Measurements from ENCODE around the gene PLXND1.

DNA sequence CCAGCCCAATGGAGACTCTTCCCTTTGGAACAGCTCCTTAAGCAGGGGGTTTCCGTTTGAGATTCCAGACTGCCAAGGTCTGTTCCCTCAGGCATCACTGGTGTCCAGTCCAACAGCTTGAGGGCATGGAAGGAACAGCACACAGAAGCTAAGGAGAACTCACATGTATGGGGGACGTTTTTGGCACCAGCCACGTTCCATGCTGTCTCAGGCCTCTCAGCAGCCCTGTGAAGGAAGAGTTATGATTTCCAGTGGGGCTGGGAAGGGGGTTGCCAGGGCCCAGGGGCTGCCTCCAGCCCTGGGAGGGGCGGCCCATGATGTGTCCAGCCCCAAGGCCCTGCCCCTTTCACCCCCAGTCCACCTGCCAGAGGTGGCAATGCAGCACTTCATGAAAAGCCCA lies 85.5 kb downstream of the PLXND1 start:
- TF ChIP-seq, protein P1, sequence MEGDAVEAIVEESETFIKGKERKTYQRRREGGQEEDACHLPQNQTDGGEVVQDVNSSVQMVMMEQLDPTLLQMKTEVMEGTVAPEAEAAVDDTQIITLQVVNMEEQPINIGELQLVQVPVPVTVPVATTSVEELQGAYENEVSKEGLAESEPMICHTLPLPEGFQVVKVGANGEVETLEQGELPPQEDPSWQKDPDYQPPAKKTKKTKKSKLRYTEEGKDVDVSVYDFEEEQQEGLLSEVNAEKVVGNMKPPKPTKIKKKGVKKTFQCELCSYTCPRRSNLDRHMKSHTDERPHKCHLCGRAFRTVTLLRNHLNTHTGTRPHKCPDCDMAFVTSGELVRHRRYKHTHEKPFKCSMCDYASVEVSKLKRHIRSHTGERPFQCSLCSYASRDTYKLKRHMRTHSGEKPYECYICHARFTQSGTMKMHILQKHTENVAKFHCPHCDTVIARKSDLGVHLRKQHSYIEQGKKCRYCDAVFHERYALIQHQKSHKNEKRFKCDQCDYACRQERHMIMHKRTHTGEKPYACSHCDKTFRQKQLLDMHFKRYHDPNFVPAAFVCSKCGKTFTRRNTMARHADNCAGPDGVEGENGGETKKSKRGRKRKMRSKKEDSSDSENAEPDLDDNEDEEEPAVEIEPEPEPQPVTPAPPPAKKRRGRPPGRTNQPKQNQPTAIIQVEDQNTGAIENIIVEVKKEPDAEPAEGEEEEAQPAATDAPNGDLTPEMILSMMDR (IDR thresholded peaks at IDR 0.05), result no peak
- TF ChIP-seq POLR2A (IDR thresholded peaks at IDR 0.05), result no peak

Measured in body of pancreas (tissue), 4 donors.